Measurements from ENCODE around the gene PNPLA4.

The PNPLA4 gene

GRCh38 chrX:7852166-7852565 lies 75.0 kb downstream of the PNPLA4 start:
- no peak for DNase-seq

All from suppressor macrophage (primary cell).